SK-N-SH (cell line): ENCODE results near the gene SLC25A14. TPM values are rescaled to one million over a fixed set of nuclear protein-coding genes. Genes with fewer than 3 reads are reported as not detected.

ENCODE experiments used
- CTCF ChIA-PET: fragments of 300-600, 350-600 bp; formaldehyde crosslinking; extraction: SDS; loops from one replicate; lab custom pipeline; 2021; lab: Yijun Ruan, JAX
- POLR2A ChIA-PET: fragments of 350-600 bp; sonication (Branson Sonifier 250); formaldehyde crosslinking; extraction: SDS; loops from one replicate; lab custom pipeline; 2020; ENCODE audit warnings: antibody characterized with exemption, inconsistent platforms; lab: Yijun Ruan, JAX
- DNase-seq: peaks from one replicate; pipeline ENCODE4 v3.0.0; 2012
- H2AFZ ChIP-seq: fragments of 200-600 bp; sonication (generic); 2 replicates; pipeline ENCODE4 v1.8.1; 2016; ENCODE audit warnings: antibody characterized with exemption, mild to moderate bottlenecking, low read depth
- H3F3A ChIP-seq: fragments of 200-600 bp; sonication (generic); replicated peaks from 2 replicates; pipeline ENCODE3; 2016; ENCODE audit warnings: antibody characterized with exemption, mild to moderate bottlenecking; ENCODE audit not compliant: insufficient read depth
- H3K27ac ChIP-seq, 2 experiments: fragments of 200-500 bp in 1 of 2; fragments of 200-600 bp in 1 of 2; sonication (Bioruptor generic) in 1 of 2; sonication (generic), shearing (Covaris generic) in 1 of 2; 2 replicates each; pipeline versions ENCODE4 v1.5.1 to v1.6.1; 2014 to 2016; ENCODE audit warnings: low read depth in 2 of 2, inconsistent platforms in 1 of 2, low read length in 1 of 2, mild to moderate bottlenecking in 1 of 2, mixed read lengths in 1 of 2
- H3K27me3 ChIP-seq: fragments of 200-600 bp; sonication (generic), shearing (Covaris generic); 2 replicates; pipeline ENCODE4 v1.6.1; 2016; ENCODE audit warnings: mixed run types; ENCODE audit not compliant: insufficient read depth
- H3K36me3 ChIP-seq, 2 experiments: fragments of 200-500 bp in 1 of 2; fragments of 200-600 bp in 1 of 2; sonication (Bioruptor generic) in 1 of 2; sonication (generic) in 1 of 2; replicated peaks in 1 of 2; 2 replicates each; pipeline versions ENCODE3 to v1.5.1; 2014 to 2016; ENCODE audit warnings: low read length in 1 of 2, mild to moderate bottlenecking in 1 of 2; ENCODE audit not compliant: insufficient read depth in 2 of 2, control insufficient read depth in 1 of 2
- H3K4me1 ChIP-seq, 2 experiments: fragments of 200-500 bp in 1 of 2; fragments of 200-600 bp in 1 of 2; sonication (Bioruptor generic) in 1 of 2; sonication (generic), shearing (Covaris generic) in 1 of 2; 2 replicates each; pipeline versions ENCODE4 v1.5.1 to v1.6.1; 2014 to 2016; ENCODE audit warnings: low read depth in 1 of 2, low read length in 1 of 2, mixed run types in 1 of 2; ENCODE audit not compliant: insufficient read depth in 2 of 2, control insufficient read depth in 1 of 2
- H3K4me2 ChIP-seq: fragments of 200-600 bp; sonication (generic), shearing (Covaris generic); 2 replicates; pipeline ENCODE4 v1.6.1; 2017; ENCODE audit warnings: mixed run types
- H3K4me3 ChIP-seq, 2 experiments: fragments of 200-500 bp in 1 of 2; fragments of 200-600 bp in 1 of 2; sonication (Bioruptor generic) in 1 of 2; sonication (generic), shearing (Covaris generic) in 1 of 2; 2 replicates each; pipeline versions ENCODE4 v1.5.1 to v1.8.1; 2014 to 2016; ENCODE audit warnings: low read depth in 2 of 2, inconsistent platforms in 1 of 2, low read length in 1 of 2, mild to moderate bottlenecking in 1 of 2, mixed read lengths in 1 of 2, moderate library complexity in 1 of 2
- H3K79me2 ChIP-seq: fragments of 200-600 bp; sonication (generic); 2 replicates; pipeline ENCODE4 v1.8.1; 2017; ENCODE audit warnings: mild to moderate bottlenecking; ENCODE audit not compliant: insufficient read depth
- H3K9ac ChIP-seq: fragments of 200-600 bp; sonication (generic); 2 replicates; pipeline ENCODE4 v1.6.1; 2017; ENCODE audit warnings: mixed run types
- H3K9me2 ChIP-seq: fragments of 200-600 bp; sonication (generic); 2 replicates; pipeline ENCODE4 v1.6.1; 2017; ENCODE audit warnings: mixed run types
- H3K9me3 ChIP-seq: fragments of 200-600 bp; sonication (generic); 2 replicates; pipeline ENCODE4 v1.6.1; 2017; ENCODE audit warnings: mixed run types, mild to moderate bottlenecking, moderate library complexity
- H4K20me1 ChIP-seq: fragments of 200-600 bp; sonication (generic); 2 replicates; pipeline ENCODE4 v1.6.1; 2017; ENCODE audit warnings: mild to moderate bottlenecking, mixed run types; ENCODE audit not compliant: insufficient read depth
- EP300 ChIP-seq, 2 experiments: IDR thresholded peaks; 2 replicates each; pipeline versions ENCODE4 v1.4.0 to v1.6.1; 2012; ENCODE audit warnings: borderline replicate concordance in 1 of 2, low read depth in 1 of 2, low read length in 1 of 2
- EZH2phosphoT487 ChIP-seq: fragments of 200-600 bp; sonication (generic); IDR thresholded peaks from 2 replicates; pipeline ENCODE4 v1.6.1; 2017; ENCODE audit warnings: low read depth, mixed run types, mild to moderate bottlenecking, antibody characterized with exemption, moderate library complexity, borderline replicate concordance
- FOSL2 ChIP-seq: IDR thresholded peaks from 2 replicates; pipeline ENCODE4 v1.4.0; 2012; ENCODE audit warnings: low read depth, mild to moderate bottlenecking, moderate library complexity, borderline replicate concordance
- FOXJ3 ChIP-seq: sonication (generic); formaldehyde crosslinking; IDR thresholded peaks from 2 replicates; pipeline ENCODE4 v1.5.1; 2020; ENCODE audit warnings: mild to moderate bottlenecking, missing genetic modification reagents
- GABPA ChIP-seq: IDR thresholded peaks from 2 replicates; pipeline ENCODE4 v1.4.0; 2012; ENCODE audit warnings: low read depth, mild to moderate bottlenecking
- IRF3 ChIP-seq: fragments of 150-350 bp; IDR thresholded peaks from 2 replicates; pipeline ENCODE4 v1.6.1; 2016; ENCODE audit warnings: mild to moderate bottlenecking, low read depth, low read length
- JUND ChIP-seq: IDR thresholded peaks from 2 replicates; pipeline ENCODE4 v1.4.0; 2012
- MEF2A ChIP-seq: IDR thresholded peaks from 2 replicates; pipeline ENCODE4 v1.4.0; 2012; ENCODE audit warnings: low read depth, borderline replicate concordance
- MXI1 ChIP-seq: IDR thresholded peaks from 2 replicates; pipeline ENCODE4 v1.6.1; 2012; ENCODE audit warnings: mild to moderate bottlenecking, low read depth, low read length, improper control_type of control experiment
- NFIC ChIP-seq: IDR thresholded peaks from 2 replicates; pipeline ENCODE4 v1.4.0; 2012; ENCODE audit warnings: borderline replicate concordance
- NRF1 ChIP-seq: IDR thresholded peaks from 2 replicates; pipeline ENCODE4 v1.6.1; 2012; ENCODE audit warnings: low read depth, mild to moderate bottlenecking, low read length
- POLR2AphosphoS5 ChIP-seq: IDR thresholded peaks from 2 replicates; pipeline ENCODE4 v1.6.1; 2012; ENCODE audit warnings: low read depth, low read length
- RXRA ChIP-seq: IDR thresholded peaks from 2 replicates; pipeline ENCODE4 v1.4.0; 2012; ENCODE audit warnings: low read depth, mild to moderate bottlenecking, borderline replicate concordance
- SIN3A ChIP-seq: IDR thresholded peaks from 2 replicates; pipeline ENCODE4 v1.6.1; 2012; ENCODE audit warnings: low read depth, mild to moderate bottlenecking, low read length, moderate library complexity, borderline replicate concordance
- SMC3 ChIP-seq: IDR thresholded peaks from 2 replicates; pipeline ENCODE4 v1.6.1; 2012; ENCODE audit warnings: low read depth, low read length, improper control_type of control experiment
- TAF1 ChIP-seq: IDR thresholded peaks from 2 replicates; pipeline ENCODE4 v1.6.1; 2012; ENCODE audit warnings: low read depth, mild to moderate bottlenecking, low read length, moderate library complexity, borderline replicate concordance
- TCF12 ChIP-seq: IDR thresholded peaks from 2 replicates; pipeline ENCODE4 v1.4.0; 2012
- USF1 ChIP-seq: IDR thresholded peaks from 2 replicates; pipeline ENCODE4 v1.4.0; 2012; ENCODE audit warnings: low read depth, borderline replicate concordance
- YY1 ChIP-seq: IDR thresholded peaks from 2 replicates; pipeline ENCODE4 v1.4.0; 2012; ENCODE audit warnings: low read depth, mild to moderate bottlenecking
- WGBS: methylation state at CpG from one replicate; pipeline ENCODE4 v1.1.6; 2017; ENCODE audit warnings: low lambda C conversion rate; 5-methylcytosine and 5-hydroxymethylcytosine counted together
- polyA plus RNA-seq, 3 experiments: library from polyadenylated mRNA; depleted of rRNA; stranded (reverse); fragments of >200 nt; gene quantifications; 2 replicates each; pipeline ENCODE4 v1.2.3, GENCODE V29; 2012
- TF ChIP-seq, protein P1 (sequence below): IDR thresholded peaks from 2 replicates; pipeline ENCODE4 v1.4.0; 2012; ENCODE audit warnings: low read depth
- TF ChIP-seq, protein P2 (sequence below): fragments of 150-350 bp; IDR thresholded peaks from 2 replicates; pipeline ENCODE4 v1.6.1; 2017; ENCODE audit warnings: antibody characterized with exemption, low read length, low read depth, borderline replicate concordance
- TF ChIP-seq, protein P3 (sequence below): IDR thresholded peaks from 2 replicates; pipeline ENCODE4 v1.4.0; 2012; ENCODE audit warnings: low read depth, borderline replicate concordance

SLC25A14 gene
- polyA plus RNA-seq, 1 of the 3 experiments (the other 2 are of a cell fraction) = 14.0 TPM

- no peaks in the 10 kb centered on the region for H3F3A ChIP-seq
- 25% methylated on average over 4 of the region's 5 CpGs for WGBS
- POLR2A ChIA-PET = no interaction called here
- H2AFZ ChIP-seq = no peak overlapping the region
- no peak for DNase-seq
- H3K4me1 ChIP-seq = no peaks in the 10 kb centered on the region; a peak in 1 of 4 replicates
- H3K4me2 ChIP-seq = no peak overlapping the region
- H4K20me1 ChIP-seq = no peaks in the 10 kb centered on the region
- H3K4me3 ChIP-seq = no peak overlapping the region
- H3K9ac ChIP-seq = no peak overlapping the region
- CTCF ChIA-PET = no interaction called here
- no peak for TF ChIP-seq YY1
- no peak for TF ChIP-seq EP300 (IDR thresholded peaks at IDR 0.05; ENCODE audit: borderline replicate concordance in 1 of 2, low read depth in 1 of 2, low read length in 1 of 2)
- TF ChIP-seq, protein P1, sequence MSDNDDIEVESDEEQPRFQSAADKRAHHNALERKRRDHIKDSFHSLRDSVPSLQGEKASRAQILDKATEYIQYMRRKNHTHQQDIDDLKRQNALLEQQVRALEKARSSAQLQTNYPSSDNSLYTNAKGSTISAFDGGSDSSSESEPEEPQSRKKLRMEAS = no peak
- no peak for TF ChIP-seq MEF2A
- TF ChIP-seq, protein P2, sequence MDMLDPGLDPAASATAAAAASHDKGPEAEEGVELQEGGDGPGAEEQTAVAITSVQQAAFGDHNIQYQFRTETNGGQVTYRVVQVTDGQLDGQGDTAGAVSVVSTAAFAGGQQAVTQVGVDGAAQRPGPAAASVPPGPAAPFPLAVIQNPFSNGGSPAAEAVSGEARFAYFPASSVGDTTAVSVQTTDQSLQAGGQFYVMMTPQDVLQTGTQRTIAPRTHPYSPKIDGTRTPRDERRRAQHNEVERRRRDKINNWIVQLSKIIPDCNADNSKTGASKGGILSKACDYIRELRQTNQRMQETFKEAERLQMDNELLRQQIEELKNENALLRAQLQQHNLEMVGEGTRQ = no peak
- no peak for TF ChIP-seq TCF12
- H3K9me3 ChIP-seq = no peaks in the 10 kb centered on the region
- H3K36me3 ChIP-seq = no peaks in the 10 kb centered on the region
- H3K79me2 ChIP-seq = no peaks in the 10 kb centered on the region
- no peaks in the 10 kb centered on the region for H3K9me2 ChIP-seq
- no peak overlapping the region for H3K27ac ChIP-seq
- no peaks in the 10 kb centered on the region for H3K27me3 ChIP-seq
These were observed 44.0 kb upstream of the SLC25A14 start for GRCh38 chrX:130295519-130296296.

GRCh38 chrX:130296297-130296678 is 43.4 kb upstream of the SLC25A14 start:
- Histone ChIP-seq H3K9me2 (no peaks in the 10 kb centered on the region), H3K4me3 (no peak overlapping the region), H3K36me3 (no peaks in the 10 kb centered on the region), H3K4me1 (no peaks in the 10 kb centered on the region; a peak in 1 of 4 replicates), H3K9ac (no peak overlapping the region), H3K27me3 (no peaks in the 10 kb centered on the region), H3K9me3 (no peaks in the 10 kb centered on the region), H3F3A (no peaks in the 10 kb centered on the region), H3K4me2 (peak overlapping the region; percentile 21; the same call in 1 of the 2 replicates), H2AFZ (no peak overlapping the region), H3K27ac (no peak overlapping the region), H4K20me1 (no peaks in the 10 kb centered on the region), H3K79me2 (no peaks in the 10 kb centered on the region)
- POLR2A ChIA-PET = no interaction called here
- CTCF ChIA-PET = no interaction called here
- TF ChIP-seq SIN3A = no peak
- TF ChIP-seq FOSL2 = no peak
- TF ChIP-seq NFIC = no peak
- no peak for TF ChIP-seq SMC3
- TF ChIP-seq MEF2A = no peak
- TF ChIP-seq POLR2AphosphoS5 = no peak
- no peak for TF ChIP-seq USF1
- TF ChIP-seq MXI1 = no peak
- no peak for TF ChIP-seq RXRA
- no peak for TF ChIP-seq GABPA
- no peak for TF ChIP-seq FOXJ3
- no peak for TF ChIP-seq TCF12
- TF ChIP-seq, protein P1 = no peak
- no peak for TF ChIP-seq NRF1
- no peak for TF ChIP-seq TAF1
- TF ChIP-seq EZH2phosphoT487 = no peak
- TF ChIP-seq JUND = no peak
- no peak for TF ChIP-seq IRF3
- TF ChIP-seq, protein P3, sequence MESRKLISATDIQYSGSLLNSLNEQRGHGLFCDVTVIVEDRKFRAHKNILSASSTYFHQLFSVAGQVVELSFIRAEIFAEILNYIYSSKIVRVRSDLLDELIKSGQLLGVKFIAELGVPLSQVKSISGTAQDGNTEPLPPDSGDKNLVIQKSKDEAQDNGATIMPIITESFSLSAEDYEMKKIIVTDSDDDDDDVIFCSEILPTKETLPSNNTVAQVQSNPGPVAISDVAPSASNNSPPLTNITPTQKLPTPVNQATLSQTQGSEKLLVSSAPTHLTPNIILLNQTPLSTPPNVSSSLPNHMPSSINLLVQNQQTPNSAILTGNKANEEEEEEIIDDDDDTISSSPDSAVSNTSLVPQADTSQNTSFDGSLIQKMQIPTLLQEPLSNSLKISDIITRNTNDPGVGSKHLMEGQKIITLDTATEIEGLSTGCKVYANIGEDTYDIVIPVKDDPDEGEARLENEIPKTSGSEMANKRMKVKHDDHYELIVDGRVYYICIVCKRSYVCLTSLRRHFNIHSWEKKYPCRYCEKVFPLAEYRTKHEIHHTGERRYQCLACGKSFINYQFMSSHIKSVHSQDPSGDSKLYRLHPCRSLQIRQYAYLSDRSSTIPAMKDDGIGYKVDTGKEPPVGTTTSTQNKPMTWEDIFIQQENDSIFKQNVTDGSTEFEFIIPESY = no peak
- no peak for DNase-seq
- 64% methylated on average over 3 of the region's 3 CpGs for WGBS
